IPS-18c (cell line): ENCODE data around the gene S100A8.

Source experiments
- H3K4me3 ChIP-seq: 2 replicates; pipeline ENCODE4 v1.7.0; 2013; ENCODE audit warnings: low read depth, mild to moderate bottlenecking, low read length, moderate library complexity; ENCODE audit not compliant: insufficient read depth
- H3K9me3 ChIP-seq: one replicate; pipeline ENCODE4 v1.6.1; 2013; ENCODE audit warnings: mild to moderate bottlenecking, low read length, moderate library complexity; ENCODE audit not compliant: control insufficient read depth, insufficient read depth

Gene S100A8

DNA sequence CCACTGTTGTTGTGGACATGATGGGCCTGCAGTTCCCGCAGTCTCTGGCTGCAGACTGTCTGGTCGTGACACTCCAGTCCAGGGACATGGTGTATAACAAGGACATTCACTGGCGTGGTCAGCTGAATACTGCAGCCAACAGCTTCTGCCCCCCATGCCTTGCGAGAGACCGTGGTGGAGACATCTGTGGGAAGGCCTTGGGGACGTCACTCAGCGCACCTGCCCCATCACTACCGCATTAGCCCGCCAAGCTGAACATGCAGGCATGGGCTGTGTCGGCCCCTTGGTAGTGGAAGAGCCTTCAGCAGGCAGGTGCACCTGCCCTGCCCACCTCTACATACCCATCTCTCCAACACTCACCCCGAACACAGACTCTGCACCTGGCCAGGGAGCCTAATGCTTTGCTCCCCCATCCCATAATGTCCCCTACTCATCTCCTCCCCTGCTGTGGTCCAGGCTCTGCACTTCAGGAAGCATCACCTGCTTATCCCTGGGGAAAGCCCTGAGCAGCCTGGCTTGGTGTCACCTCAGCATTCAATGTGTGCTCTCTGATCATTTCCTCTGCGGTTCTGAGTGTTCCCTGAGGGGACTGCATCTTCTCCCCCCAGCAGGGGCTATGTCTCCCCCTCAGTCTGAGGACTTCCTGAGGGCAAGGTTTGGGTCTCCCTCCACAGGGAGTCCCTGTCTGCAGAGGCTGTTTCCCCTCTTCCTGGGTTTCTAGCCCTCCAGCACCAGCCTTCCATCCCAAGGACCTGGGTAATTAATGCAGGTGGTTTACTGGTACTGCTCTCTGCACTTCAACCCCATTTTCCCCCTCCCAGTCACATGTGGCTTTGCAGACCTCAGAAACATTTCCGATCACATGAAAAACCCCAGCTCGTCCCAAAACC is 45.4 kb downstream of the S100A8 start:
- no peak overlapping the region for H3K4me3 ChIP-seq
- H3K9me3 ChIP-seq = no peaks in the 10 kb centered on the region

DNA sequence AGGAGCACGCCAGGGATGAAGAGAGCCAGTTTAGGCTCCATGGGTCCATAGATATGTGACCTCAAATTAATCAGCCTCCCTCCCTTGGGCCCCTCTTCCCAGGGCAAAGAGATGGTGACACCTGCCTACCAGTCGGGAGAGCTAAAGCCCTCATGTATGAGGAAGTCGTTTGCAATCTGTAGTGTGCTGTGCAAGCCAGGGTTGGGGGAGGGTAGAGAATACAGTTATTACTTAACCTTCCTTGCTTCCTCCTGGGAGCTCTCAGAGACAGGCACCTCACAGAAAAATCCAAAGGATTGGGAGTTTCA is 46.2 kb downstream of the S100A8 start:
- no peak overlapping the region for H3K4me3 ChIP-seq
- no peaks in the 10 kb centered on the region for H3K9me3 ChIP-seq

DNA sequence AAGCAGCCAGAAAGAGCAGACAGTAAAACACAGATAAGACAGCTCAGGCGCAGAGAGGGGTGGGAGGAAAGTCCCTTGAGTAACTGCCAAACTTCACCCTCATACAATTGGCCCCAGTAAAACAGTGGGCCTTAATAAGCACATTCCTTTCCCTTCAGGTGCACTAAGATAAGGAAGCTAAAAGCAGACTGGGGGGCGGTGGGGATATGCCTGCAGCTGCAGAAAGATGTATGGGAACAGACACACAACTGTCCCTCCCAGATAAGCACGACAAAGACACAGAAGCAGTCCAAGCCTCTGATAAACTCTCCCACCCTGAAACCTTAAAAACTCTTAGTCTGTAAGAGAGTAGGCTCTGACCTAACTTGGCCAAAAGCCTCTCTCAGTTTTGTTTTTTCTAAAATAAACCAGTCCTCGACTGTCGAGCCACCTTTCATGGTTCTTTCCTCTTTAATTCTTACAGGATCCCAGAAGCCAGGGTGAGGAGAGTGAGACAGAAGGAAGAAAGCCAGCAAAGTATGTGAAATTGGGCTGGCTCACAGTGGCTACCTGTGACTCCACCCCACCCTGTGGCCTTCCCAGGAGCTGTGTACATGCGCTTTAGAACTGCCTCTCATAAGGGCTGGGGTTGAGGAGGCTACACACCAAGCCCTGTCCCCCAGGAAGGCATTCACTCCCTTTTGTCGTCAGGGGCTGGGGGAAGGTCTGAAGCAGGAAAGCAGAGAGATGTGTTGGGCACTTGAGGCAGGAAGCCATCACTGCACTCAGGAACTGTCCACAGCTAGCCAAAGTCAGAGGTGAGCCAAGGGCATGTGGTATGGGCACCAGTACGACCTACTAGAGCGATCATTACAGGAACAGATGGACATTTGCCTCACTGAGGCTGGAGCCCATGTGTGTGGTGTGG is 46.8 kb downstream of the S100A8 start:
- no peak overlapping the region for H3K4me3 ChIP-seq
- H3K9me3 ChIP-seq = no peaks in the 10 kb centered on the region

DNA sequence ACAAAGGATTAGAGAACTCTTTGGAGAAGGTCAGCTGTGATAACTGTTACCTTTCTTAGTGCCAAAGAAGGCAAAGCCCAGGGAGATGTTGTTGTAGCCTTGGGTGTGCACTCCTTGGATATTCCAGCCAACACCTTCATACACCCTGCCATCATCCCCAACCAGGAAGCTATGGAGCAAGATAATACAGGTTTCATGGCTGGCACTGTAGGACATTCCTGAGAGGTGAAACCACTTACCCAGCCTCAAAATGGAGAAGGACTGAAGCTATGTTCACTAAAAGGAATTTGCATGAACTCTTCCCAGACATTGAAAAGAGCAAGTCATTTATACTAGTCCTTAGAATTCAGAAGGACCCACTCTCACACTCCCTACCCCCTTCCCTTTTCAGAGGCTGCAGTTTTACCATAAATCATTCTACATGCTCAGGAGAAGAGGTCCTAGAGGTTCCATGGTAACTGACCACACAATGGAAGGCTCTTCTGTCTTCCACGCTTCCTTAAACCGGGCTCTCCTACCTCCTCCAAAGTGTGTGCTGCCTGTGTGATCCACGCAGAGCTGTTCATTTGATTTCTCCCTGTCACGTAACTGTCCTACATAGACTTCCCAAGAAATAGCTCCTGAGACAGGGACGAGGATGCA is 47.7 kb downstream of the S100A8 start:
- H3K9me3 ChIP-seq = no peaks in the 10 kb centered on the region
- H3K4me3 ChIP-seq = no peak overlapping the region

DNA sequence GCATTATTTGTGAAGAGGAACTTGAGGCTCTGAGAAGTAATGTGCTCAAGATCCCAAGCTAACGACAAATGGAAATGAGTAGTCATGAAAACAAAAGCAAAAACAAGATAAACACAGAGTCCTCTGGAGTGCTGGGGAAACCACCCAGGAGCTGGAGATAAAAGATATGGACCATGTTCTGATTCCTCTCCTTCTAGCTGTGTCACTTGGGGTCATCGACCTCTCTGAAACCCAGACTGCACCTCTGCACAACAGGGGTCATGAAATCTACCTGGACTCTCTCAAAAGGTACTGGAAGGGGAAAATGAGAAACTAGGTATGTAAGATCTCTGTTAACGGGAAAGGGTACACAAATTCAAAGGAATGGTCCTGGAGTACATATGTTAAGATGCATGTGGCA is 48.7 kb downstream of the S100A8 start:
- H3K4me3 ChIP-seq = no peak overlapping the region
- no peaks in the 10 kb centered on the region for H3K9me3 ChIP-seq

DNA sequence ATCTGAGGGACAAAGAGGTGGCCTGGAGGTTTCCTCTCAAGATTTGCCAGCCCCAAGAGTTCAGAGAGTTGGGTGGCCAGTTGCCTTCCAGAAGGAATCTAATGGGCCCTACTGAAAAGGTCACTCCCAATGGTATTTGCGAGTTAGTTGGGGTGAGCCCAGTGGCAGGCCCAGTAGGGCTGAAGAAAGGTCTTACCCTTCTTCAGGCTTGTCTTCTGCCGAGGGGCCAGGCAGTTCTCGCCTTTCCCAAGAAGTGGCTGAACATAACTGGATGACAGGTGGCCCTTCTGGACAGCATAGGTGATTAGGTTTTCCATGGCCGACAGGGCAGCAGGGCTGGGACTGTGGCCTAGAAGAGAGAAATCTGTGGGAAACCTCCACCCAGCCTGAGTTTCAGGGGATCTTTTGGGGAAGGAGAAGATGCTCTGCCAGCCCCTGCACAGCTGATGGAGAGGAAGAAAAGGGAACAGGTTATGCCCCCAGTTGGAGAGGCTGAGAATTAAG is 49.4 kb downstream of the S100A8 start:
- no peaks in the 10 kb centered on the region for H3K9me3 ChIP-seq

DNA sequence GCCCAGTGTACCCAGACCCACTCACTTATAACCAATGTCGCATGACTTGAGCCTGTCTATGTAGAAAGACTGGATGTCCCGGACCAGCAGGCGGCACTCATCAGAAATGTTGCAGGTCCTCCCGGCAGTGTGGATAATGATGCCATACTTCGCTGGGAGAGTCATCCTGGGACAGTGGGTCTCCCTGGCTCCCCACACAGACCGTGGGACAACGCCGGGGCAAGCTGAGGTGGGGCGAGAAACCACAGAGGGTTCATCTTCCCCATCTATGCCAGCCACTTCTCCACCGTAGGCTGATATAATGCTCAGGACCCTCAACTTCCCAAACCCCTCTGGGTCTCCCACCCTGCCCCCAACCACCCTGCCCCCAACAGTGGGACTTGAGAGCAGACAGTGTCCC is 50.5 kb downstream of the S100A8 start:
- Histone ChIP-seq H3K9me3 (no peaks in the 10 kb centered on the region), H3K4me3 (no peak overlapping the region)

More for the DNA sequence above, 49.4 kb downstream of the S100A8 start:
- no peak overlapping the region for H3K4me3 ChIP-seq
